GM18498 (cell line): ENCODE measurements around the gene ARHGEF38.

Experiments used
- ATAC-seq: cut with Tn5 transposase; IDR thresholded peaks from one replicate; pipeline ENCODE4 v1.9.1; 2021; ENCODE audit warnings: mild to moderate bottlenecking, moderate library complexity; ENCODE audit not compliant: unreplicated experiment

The ARHGEF38 gene

DNA sequence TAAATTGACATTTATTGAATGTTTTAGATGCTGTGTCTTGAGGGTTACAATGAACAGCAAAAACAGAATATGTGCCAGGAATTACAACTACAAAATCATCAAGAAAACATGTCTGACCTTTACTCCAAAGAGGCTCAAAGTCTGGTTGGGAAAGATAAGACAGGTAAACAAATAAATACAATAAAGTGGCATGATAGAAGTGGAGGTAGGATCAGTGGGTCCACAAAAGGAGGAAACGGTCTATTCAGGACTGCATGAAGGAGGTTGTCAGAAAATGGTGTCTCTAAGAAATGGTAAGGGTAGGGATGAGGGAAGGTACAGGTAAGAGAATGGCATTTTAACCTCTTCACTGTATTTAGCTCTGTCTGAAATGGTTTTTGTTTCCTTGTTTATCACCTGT lies 3.8 kb downstream of the ARHGEF38 start:
- no peak for ATAC-seq

DNA sequence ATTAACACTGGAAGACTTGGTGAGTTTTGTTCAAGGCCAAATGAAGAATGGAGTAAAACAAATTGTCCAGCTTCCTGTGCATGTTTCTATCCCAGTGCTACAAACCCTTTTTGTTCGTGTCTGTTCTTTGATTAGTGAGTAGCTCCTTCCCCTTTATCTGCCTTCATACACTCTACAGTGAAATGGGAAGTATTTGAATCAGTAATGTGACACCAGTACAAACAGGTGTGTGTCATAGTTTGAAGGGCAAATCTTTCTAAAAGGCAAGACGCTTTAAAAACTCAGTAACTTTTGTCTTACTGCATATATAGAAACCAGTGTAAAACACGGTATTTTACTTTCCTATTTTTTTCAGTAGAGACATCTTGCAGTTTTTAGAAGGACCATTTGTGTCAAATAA lies 5.9 kb downstream of the ARHGEF38 start:
- no peak for ATAC-seq

DNA sequence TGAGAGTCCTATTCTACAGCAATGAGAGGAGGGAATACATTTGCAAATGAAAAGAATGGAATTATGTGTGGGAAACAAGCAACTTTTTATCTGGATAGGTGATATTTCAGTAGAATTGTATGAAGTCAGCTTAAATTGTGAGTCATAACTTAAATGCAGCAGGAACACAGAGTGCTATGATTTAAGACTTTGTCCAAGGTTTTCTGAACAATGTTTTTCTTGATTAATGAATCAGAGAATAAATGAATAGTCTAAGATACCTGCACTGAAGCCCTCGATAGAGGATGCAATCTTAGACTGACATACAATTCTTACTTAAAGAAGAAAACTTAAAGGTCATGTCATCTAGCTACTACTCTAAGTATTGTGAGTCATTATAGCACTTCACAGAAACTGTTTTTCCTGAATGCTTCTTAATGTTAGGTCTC lies 8.0 kb downstream of the ARHGEF38 start:
- no peak for ATAC-seq

DNA sequence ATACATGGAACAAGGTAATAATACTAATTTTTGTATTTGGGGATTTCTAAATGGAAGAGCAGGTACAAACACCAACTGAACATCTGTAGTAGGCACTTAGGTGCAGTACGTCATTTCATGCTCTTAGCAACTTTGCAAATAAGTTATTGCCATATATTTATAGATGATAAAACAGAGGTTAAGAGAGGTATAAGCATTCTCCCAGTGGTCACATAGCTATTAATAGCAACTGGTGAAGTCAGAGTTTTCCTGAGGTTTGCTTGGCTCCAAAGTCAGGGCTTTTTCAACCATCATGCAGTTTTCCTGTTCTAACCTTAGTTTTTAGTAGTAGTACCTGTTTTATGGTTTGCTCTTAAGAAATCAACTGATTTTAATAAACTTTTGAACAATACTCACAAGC lies 10.9 kb downstream of the ARHGEF38 start:
- no peak for ATAC-seq

DNA sequence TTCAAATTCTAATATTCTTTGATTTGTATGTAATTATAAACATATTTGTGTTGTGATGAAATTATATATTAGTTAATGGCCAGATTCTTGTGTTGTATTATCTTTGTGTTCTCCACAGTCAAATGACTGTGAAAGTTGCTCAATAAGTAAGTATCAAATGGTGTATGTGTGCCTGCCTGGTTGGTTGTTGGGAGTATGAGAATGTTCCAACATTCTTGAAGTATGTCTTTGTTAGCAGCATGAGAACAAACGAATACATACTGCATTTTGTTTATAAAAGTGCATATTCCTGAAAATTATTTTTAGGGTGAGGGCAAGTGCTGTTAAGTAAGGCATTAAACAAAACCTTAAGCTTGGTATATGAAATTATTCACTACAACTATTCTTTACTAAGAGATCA lies 16.2 kb downstream of the ARHGEF38 start:
- ATAC-seq, result no peak

DNA sequence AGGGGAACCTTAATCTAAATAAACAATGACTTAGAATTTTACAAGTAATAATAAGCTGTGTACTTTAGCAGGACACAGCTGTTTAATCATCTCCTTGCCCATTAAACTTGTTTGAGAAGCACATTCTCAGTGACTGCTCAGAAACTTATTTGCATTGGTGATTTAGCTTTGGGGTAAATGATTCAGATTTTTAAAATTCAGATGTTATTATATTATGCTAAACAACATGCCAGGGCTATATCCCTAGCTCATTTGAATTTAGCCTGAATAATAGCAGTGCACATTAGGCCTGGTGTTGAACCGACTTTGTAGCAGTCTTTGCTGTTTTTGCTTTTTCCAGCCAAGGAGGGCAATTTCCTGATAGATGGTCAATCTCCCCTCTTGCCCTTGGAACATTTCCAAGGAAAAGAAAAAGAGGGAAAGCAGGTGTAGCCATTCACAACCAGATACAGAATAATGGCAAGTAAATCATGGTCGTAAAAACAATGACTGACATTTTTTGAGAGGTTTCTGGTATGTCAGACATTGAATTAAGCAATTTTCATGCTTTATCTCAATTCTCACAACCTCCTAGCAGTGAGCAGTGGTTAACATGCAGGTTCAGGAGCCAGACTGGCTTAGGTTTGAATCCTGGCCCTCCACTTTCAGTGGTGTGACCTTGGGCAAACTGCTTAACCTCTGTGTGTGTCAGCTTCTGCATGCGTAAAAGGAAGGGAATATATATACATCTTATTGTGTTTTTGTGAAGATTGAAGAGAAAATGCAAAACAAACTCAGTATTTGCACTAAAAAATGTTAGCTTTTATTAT lies 16.8 kb downstream of the ARHGEF38 start:
- no peak for ATAC-seq

DNA sequence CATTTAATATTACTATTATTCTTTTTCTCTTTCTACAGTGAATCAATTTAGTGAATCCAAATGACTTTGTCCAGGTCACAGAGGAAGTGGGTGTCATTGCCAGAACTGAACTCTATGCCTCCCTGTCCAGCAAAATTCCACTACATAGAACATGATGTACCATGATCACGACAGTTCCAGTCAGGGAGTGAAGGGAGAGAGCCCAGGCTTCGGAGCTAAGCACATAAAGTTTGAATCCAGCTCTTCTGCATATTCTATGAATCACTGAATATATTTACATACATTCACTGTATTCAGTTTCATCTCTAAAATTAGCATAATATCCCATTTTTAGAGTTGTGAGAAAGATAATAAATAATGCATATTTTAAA lies 17.4 kb downstream of the ARHGEF38 start:
- no peak for ATAC-seq

DNA sequence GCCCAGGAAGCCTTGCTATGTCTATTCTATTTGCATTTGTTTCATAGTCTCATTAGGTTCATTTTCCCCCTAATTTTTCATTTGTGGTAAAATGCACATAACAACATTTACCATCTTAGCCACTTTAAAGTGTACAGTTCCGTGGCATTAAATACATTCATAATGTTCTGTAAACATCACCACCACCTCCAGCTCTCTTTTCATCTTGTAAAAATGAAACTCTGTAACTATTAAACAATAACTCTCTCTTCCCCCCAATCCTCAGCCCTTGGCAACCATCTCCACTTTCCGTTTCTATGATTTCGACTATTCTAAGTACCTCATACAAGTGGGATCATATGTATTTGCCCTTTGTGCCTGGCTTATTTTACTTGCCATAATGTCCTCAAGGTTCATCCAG lies 19.9 kb downstream of the ARHGEF38 start:
- ATAC-seq, result no peak

DNA sequence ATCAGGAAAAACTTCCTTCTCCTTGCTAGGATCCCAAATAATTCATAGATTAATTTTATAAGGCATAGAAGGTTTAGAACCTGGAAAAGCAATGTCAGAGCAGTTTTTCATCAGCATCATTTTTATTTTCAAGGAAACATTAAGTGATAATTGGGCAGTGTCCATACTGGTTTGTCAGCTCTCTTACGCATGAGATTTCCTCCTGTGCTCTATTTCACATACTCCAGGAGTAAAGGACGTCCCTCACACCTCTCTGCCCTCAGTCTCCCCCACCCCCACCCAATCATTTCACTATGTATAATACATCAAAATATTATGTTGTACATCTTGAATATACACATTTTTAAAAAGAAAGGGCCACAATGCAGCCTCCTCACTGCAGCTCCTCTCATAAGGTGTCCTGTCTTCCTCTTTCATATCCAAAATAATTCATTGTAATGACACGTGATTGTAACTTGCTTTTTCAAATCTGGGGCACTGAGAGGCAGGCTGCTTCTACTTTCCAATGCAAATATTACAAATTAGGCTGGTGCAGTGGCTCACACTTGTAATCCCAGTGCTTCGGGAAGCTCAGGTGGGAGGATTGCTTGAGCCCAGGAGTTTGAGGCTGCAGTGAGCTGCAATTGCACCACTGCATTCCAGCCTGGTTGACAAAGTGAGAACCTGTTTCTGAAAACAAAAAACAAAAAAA lies 34.4 kb downstream of the ARHGEF38 start:
- peak; percentile 53 for ATAC-seq

DNA sequence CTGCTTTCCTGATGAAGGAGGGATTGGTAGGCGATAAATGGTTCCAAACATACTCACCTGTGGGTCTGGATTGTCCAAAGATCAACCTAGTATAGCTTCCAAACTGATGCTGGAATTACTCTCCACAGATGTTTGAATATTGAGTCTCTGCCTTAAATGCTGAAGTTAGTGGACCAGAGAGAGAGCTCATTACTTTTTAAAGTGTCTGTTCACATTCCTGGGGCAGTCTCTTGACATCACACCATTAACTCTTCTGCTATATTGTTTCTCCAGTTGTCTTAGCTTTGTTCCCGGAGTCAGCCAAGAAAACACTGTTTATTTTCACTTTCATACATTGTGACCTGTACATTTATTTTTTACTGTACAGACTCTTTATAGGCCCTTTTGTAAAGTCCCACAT lies 35.4 kb downstream of the ARHGEF38 start:
- ATAC-seq, result no peak

DNA sequence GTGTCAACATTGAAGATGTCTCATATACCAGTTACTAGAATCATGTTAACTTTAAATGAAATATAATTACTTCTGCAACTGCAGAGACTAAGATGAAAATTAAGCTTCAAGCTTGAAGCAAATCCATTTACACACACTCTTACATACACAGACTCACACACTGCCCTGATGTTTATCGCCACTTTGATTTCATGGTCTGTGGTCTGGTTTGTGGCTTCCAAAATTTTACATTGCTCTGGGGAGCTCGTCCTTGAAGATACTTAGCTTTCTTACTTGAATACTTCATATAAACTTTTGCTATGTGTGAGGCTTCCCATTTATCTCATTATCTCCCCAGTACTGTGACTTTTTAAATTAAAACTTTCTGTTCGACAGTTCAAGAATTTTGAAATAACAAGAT lies 35.8 kb downstream of the ARHGEF38 start:
- no peak for ATAC-seq

DNA sequence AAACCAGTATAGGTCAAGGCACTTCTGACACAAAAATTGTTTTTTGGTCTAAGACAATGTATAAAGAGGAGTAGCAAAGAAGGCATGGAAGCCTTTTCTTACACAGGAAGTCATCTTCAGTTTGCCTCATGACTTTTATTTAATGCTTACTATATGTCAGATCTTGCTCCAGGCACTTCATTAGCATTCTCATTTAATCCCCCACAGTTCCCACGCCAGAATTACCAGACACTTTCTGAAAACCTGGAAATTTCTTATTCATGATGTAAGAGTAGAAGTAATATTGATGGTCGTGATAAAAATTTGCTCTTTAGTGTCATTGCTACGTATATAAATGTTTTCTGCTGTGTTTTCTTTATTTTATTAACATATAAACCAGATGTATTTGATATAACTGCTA lies 39.2 kb downstream of the ARHGEF38 start:
- ATAC-seq, result no peak

DNA sequence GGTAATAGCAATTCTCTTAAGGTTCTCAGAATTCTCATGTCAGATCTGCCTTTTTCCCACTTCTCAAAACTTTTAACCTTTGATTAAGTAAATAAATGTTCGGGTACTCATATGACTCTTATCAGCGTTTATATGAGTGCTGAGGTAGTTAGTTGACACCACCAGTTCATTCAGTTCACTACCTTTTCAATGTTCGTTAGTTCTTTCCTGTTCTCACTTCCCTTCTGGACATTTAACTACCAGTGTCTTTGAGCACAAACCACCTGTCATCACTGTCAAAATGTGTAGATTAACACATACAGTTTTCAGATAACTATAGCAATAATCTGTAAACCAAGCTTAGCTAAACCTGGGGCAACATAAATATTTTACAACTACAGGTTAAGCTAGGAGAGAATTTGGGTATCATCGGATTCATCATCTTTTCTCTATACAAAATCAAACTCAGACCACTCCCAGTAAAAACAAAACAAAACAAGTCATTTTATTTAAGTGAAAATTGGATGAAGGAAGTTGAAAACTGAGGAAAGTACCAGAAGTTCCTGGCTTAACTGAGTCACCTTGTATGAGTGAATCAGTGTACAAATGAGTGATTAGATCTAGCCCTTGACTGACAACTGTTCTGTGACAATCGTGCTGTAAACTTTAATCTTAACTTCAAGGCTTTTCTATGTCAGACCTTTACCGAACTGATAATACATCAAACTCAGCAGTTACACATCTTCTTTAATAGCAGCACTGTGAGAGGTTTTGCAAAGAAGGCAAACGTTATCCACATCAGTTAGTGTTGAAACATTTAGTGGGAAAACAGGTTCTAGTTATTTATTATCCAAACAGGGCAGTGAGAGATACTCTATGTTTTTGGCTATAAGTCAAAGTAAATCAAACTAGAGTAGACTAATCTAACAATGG lies 41.9 kb downstream of the ARHGEF38 start:
- peak; percentile 85 for ATAC-seq

DNA sequence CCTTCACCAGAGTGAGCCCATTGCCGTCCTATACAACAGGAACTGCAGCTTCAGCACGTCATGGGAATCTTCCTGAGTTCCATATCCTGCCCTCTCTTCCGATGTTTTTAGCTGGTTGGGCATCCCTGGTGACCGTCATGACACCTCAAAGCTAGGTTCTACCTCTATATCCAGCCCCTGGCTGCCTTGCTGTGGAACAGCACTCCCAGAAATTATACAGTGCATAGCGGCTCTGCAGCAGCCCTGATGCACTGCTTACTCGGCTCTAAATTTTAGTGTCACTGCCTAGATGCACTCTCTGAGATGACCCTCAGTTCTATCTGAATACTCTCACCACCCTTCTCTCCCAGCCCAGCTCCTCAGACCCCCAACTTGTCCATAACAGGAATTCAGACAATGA lies 44.3 kb downstream of the ARHGEF38 start:
- no peak for ATAC-seq

DNA sequence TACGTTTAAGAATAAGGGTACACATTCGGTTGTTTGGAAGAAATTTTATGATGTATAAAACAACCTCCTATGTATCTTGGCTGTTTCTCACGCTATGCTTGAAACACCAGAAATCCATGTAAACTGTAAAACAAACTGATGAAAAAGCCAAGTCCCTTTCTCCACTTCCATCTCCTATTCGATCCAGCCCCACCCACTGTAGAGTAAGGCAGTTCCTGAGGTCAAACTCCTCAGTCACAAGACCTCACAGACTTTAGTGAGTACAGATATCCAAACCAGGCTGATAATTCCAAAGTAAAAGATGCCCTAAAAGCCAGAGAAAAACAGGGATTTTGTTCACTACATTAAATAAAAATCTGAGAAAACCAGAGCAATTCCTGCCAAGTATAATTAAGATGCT lies 45.6 kb downstream of the ARHGEF38 start:
- ATAC-seq, result no peak

DNA sequence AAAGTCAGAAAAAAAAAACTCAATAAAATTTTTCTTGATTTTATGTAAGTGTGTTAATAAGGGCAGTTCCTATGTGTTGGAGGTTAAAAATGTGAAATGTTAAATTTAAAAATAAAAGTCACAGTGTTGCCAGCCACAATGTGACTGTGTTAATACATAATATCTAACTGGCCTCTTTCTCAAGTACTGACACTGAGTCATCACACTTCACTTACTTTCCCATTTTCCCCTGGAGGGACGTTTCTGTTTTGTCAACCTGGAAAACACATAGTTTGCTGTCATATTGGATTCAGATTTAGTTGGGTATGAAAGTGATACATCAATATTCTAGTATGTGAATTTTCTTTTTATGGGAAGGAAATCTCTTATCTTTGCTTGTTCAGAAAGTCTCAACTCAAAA lies 46.4 kb downstream of the ARHGEF38 start:
- ATAC-seq, result no peak

DNA sequence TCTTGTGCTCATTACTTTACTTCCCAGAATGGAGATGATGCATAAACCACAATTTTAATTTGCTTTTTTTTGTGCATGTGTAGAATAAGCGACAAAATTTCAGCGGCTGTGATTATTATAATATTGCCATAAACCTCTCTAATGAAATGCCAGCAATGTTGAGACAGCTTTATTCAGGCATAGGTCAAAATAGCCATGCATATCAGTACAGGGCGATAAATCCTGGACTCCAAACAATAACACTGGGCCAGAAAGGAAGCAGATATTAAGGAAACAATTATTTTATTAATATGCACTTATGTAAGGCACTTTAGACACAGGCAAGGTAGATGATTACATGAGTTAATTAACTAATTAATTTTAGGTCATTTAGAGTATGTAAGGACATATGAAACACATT lies 47.1 kb downstream of the ARHGEF38 start:
- ATAC-seq, result no peak

DNA sequence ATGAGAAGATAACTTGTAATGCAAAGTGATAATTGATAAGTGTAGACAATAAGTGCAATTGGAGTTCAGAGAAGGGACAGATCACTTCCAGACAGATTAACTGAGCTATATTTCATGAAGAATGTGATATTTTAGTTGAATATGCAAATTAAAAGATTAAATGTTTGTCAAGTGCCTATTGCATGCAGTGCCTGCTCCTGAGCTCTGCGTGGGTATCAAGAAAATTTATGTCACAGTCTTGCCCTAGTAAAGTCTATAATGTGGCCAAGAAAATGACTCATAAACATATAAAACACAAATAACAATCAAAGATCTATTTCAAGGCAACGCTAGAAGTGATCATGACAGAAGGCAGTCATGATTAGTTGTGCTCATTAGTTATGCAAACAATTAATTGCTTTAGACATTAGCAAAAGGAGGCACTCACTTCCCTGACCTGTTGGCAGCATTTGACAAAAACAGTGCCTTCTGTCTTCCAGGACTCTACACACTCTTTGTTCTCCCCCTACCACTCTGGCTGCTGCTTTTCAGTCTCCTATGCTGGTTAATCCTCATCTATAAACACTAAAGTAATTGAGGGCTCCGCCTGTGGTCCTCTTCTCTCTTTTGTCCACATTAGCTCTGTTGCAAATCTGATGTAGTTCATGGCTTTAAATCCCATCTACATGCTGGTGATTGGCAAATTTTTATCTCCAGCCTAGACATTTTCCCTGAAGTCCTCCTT lies 47.7 kb downstream of the ARHGEF38 start:
- no peak for ATAC-seq

DNA sequence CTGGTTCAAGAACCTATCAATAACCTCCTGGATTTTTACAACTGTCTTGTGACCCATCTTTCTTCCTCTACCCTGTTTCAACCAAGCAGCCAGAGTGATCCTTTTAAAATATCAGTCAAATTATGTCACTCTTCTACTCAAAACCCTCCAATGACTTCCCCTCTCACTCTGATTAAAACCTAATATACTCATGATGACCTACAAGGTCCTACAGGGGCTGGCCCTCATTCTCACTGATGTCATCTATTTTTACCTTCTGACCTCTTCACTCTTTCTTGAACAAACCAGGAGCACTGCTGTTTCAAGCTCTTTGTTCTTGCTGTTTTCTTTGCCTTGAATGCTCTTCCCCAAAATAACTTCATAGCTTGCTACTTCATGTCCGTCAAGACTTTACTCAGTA lies 48.5 kb downstream of the ARHGEF38 start:
- no peak for ATAC-seq

DNA sequence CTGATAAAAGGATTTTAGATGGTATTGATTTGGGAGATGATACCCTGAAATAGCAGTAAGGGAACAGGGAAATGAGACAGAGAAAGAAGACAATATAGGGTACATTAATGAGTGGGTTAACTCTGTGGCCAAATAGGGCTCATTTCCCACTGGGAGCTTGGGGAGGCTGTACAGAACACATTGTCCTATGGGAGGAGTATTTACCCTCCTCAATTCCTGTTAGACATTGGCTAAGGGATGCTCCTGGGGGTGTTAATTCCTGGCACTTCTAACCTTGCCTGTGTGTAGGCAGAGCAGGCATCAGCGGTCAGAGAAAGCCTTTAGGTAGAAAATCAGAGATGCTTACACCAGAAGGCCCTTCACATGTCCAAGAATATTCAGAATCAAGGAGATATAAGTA lies 49.0 kb downstream of the ARHGEF38 start:
- no peak for ATAC-seq

DNA sequence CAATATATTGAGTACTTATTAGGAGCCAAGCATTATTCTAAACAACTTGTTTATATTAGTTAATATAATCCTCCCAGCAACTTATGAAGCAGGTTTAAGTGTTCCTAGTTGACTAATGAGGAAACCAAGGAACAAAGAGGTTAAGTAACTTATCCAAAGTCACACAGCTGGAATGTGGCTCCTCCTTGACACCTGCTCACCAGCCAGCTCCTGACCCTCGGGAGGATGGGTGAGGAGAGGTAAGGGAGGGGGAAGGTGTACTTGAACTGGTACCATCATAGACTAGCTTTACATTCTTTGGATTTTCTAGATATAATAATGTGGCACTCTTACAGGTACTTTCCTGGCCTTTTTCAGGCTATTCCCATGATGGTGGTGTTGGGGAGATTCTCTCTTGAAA lies 50.7 kb downstream of the ARHGEF38 start:
- ATAC-seq, result no peak
